Ishikawa (cell line): ENCODE data around the gene NRG3.

Source experiments
- CEBPB ChIP-seq: IDR thresholded peaks from 2 replicates; pipeline ENCODE4 v1.6.1; 2012
- CREB1 ChIP-seq: IDR thresholded peaks from 2 replicates; pipeline ENCODE4 v1.6.1; 2012; ENCODE audit warnings: low read depth
- EGR1 ChIP-seq: IDR thresholded peaks from 2 replicates; pipeline ENCODE4 v1.6.1; 2012
- EP300 ChIP-seq: IDR thresholded peaks from 2 replicates; pipeline ENCODE4 v1.6.1; 2012; ENCODE audit warnings: borderline replicate concordance
- FOXM1 ChIP-seq: IDR thresholded peaks from 2 replicates; pipeline ENCODE4 v1.6.1; 2012; ENCODE audit warnings: low read depth, borderline replicate concordance
- MAX ChIP-seq: IDR thresholded peaks from 2 replicates; pipeline ENCODE4 v1.6.1; 2012
- NFIC ChIP-seq: IDR thresholded peaks from 2 replicates; pipeline ENCODE4 v1.6.1; 2012
- RAD21 ChIP-seq: IDR thresholded peaks from 2 replicates; pipeline ENCODE4 v1.6.1; 2012; ENCODE audit warnings: low read depth
- REST ChIP-seq: IDR thresholded peaks from 2 replicates; pipeline ENCODE4 v1.6.1; 2012; ENCODE audit warnings: low read depth, mild to moderate bottlenecking
- TAF1 ChIP-seq: IDR thresholded peaks from 2 replicates; pipeline ENCODE4 v1.6.1; 2012; ENCODE audit warnings: low read depth, mild to moderate bottlenecking
- TCF12 ChIP-seq: IDR thresholded peaks from 2 replicates; pipeline ENCODE4 v1.6.1; 2012; ENCODE audit warnings: low read depth
- TEAD4 ChIP-seq: IDR thresholded peaks from 2 replicates; pipeline ENCODE4 v1.6.1; 2012
- USF1 ChIP-seq: IDR thresholded peaks from 2 replicates; pipeline ENCODE4 v1.6.1; 2012
- YY1 ChIP-seq: IDR thresholded peaks from 2 replicates; pipeline ENCODE4 v1.6.1; 2012; ENCODE audit warnings: low read depth
- ZBTB7A ChIP-seq: IDR thresholded peaks from 2 replicates; pipeline ENCODE4 v1.6.1; 2012; ENCODE audit warnings: low read depth

NRG3 gene

GRCh38 chr10:82505009-82505408 lies 630.0 kb downstream of the NRG3 start:
- no peak for TF ChIP-seq TEAD4
- TF ChIP-seq CEBPB: no peak
- TF ChIP-seq CREB1: no peak
- TF ChIP-seq EP300: no peak
- no peak for TF ChIP-seq YY1
- no peak for TF ChIP-seq TCF12
- TF ChIP-seq FOXM1: no peak

- no peak for TF ChIP-seq USF1
- TF ChIP-seq TEAD4: no peak
- TF ChIP-seq EP300: no peak
- no peak for TF ChIP-seq CEBPB
- no peak for TF ChIP-seq YY1
- TF ChIP-seq CREB1: no peak
- no peak for TF ChIP-seq ZBTB7A
- TF ChIP-seq EGR1: no peak
- no peak for TF ChIP-seq FOXM1
- TF ChIP-seq TCF12: no peak
- no peak for TF ChIP-seq RAD21
- TF ChIP-seq MAX: no peak
- TF ChIP-seq TAF1: no peak
- TF ChIP-seq REST: no peak
- no peak for TF ChIP-seq NFIC
Measured at GRCh38 chr10:82506680-82507376, 631.8 kb downstream of the NRG3 start.

- no peak for TF ChIP-seq REST
- TF ChIP-seq TCF12: no peak
- TF ChIP-seq TAF1: no peak
- no peak for TF ChIP-seq ZBTB7A
- TF ChIP-seq CEBPB: no peak
- TF ChIP-seq CREB1: no peak
- no peak for TF ChIP-seq FOXM1
- TF ChIP-seq EP300: no peak
- no peak for TF ChIP-seq TEAD4
- no peak for TF ChIP-seq USF1
- TF ChIP-seq RAD21: no peak
Measured at GRCh38 chr10:82515256-82515655, 640.3 kb downstream of the NRG3 start.

GRCh38 chr10:82529062-82529461 lies 654.1 kb downstream of the NRG3 start:
- no peak for TF ChIP-seq EP300
- no peak for TF ChIP-seq CREB1
- no peak for TF ChIP-seq FOXM1
- TF ChIP-seq RAD21: no peak
- TF ChIP-seq TEAD4: no peak
- no peak for TF ChIP-seq CEBPB
- no peak for TF ChIP-seq ZBTB7A
- TF ChIP-seq TAF1: no peak
- no peak for TF ChIP-seq USF1
- TF ChIP-seq NFIC: no peak

GRCh38 chr10:82535457-82535856 lies 660.5 kb downstream of the NRG3 start:
- TF ChIP-seq TCF12 (no peak), CEBPB (no peak), FOXM1 (no peak), EP300 (no peak), YY1 (no peak), ZBTB7A (no peak), TAF1 (no peak), TEAD4 (no peak), CREB1 (no peak), NFIC (no peak), USF1 (no peak), RAD21 (no peak), REST (no peak), MAX (no peak), EGR1 (no peak)
